Testis (tissue), 3 donors: Measurements from ENCODE around the gene ZBTB5. TPM values are rescaled to one million over a fixed set of nuclear protein-coding genes. Genes with fewer than 3 reads are reported as not detected.
A peak's percentile ranks its signal among the peaks of the same experiment; 100 is the strongest.

Experiments used
- DNase-seq: peaks from one replicate; pipeline ENCODE4 v3.0.0-alpha.2; 2019
- H3K27ac ChIP-seq, 2 donors: fragments of 200-600 bp; sonication (generic); one replicate each; pipeline ENCODE4 v1.5.1; 2019
- H3K27me3 ChIP-seq: fragments of 200-600 bp; sonication (generic); one replicate; pipeline ENCODE4 v1.5.1; 2019
- H3K36me3 ChIP-seq: fragments of 200-600 bp; sonication (generic); one replicate; pipeline ENCODE4 v1.5.1; 2017; ENCODE audit warnings: low read depth; ENCODE audit errors: missing control alignments
- H3K4me1 ChIP-seq: fragments of 200-600 bp; sonication (generic); one replicate; pipeline ENCODE4 v1.5.1; 2019
- H3K4me3 ChIP-seq, 2 donors: fragments of 200-600 bp; sonication (generic); one replicate each; pipeline ENCODE4 v1.5.1; 2017 to 2019
- H3K9me3 ChIP-seq: fragments of 200-600 bp; sonication (generic); one replicate; pipeline ENCODE4 v1.5.1; 2017
- CTCF ChIP-seq, 3 experiments: fragments of 450-650 bp in 2 of 3; fragments of 200-600 bp in 1 of 3; sonication (generic) in 1 of 3; IDR thresholded peaks; one replicate each; pipeline ENCODE4 v1.5.1; 2016 to 2019; ENCODE audit warnings: antibody characterized with exemption in 3 of 3, mild to moderate bottlenecking in 2 of 3, moderate library complexity in 1 of 3
- POLR2A ChIP-seq: fragments of 450-650 bp; IDR thresholded peaks from one replicate; pipeline ENCODE4 v1.6.1; 2017; ENCODE audit warnings: antibody characterized with exemption, mild to moderate bottlenecking, moderate library complexity
- WGBS, 2 donors: methylation state at CpG; one replicate each; pipeline ENCODE4 v1.1.5; 2018; 5-methylcytosine and 5-hydroxymethylcytosine counted together
- intact Hi-C: fragments of 100-400 bp; cut with DNase I; formaldehyde crosslinking; loops from one replicate; pipeline ENCODE4 v1.15.1; 2023; ENCODE audit warnings: low total_unique reads
- polyA plus RNA-seq: library from polyadenylated mRNA; stranded (reverse); fragments of 350-450 nt; fragmentation: Illumina TruSeq; extraction: RNeasy Lipid Tissue Mini Kit (QIAGEN cat#74804); gene quantifications from one replicate; pipeline ENCODE4 v1.2.3, GENCODE V29; 2014; ENCODE audit warnings: low read depth, low replicate concordance; ENCODE audit not compliant: insufficient read depth
- total RNA-seq, 2 donors: library from RNA; depleted of rRNA; stranded (reverse); fragments of >200 nt; gene quantifications; one replicate each; pipeline ENCODE4 v1.2.3, GENCODE V29; 2016

The ZBTB5 gene
- total and polyA plus RNA-seq, 3 donors from 2014 or later, result 20.4 to 33.8 (median 28.4) TPM

GRCh38 chr9:37455884-37456647 lies 9.2 kb downstream of the ZBTB5 start:
- no peaks in the 10 kb centered on the region for H3K27me3 ChIP-seq
- no peak for DNase-seq
- H3K4me3 ChIP-seq, result no peak overlapping the region
- no peak for TF ChIP-seq POLR2A
- TF ChIP-seq CTCF (IDR thresholded peaks at IDR 0.05), result no peak
- peaks cover 11% of the 10 kb centered on the region for H3K4me1 ChIP-seq
- H3K36me3 ChIP-seq, result no peaks in the 10 kb centered on the region
- intact Hi-C loops, result no loop called here
- 64 to 68% methylated on average over 7 of the region's 7 CpGs for WGBS, 2 donors
- no peaks in the 10 kb centered on the region for H3K9me3 ChIP-seq
- H3K27ac ChIP-seq, result no peak overlapping the region

GRCh38 chr9:37454238-37454637 lies 11.0 kb downstream of the ZBTB5 start:
- intact Hi-C loops, result no loop called here
- Histone ChIP-seq H3K4me3 (no peak overlapping the region), H3K36me3 (no peaks in the 10 kb centered on the region), H3K27ac (no peak overlapping the region), H3K4me1 (peaks cover 11% of the 10 kb centered on the region), H3K9me3 (no peaks in the 10 kb centered on the region), H3K27me3 (no peaks in the 10 kb centered on the region)
- DNase-seq, result no peak
- TF ChIP-seq POLR2A, result no peak
- TF ChIP-seq CTCF (IDR thresholded peaks at IDR 0.05), result no peak

GRCh38 chr9:37453827-37454226 lies 11.4 kb downstream of the ZBTB5 start:
- intact Hi-C loops, result no loop called here
- Histone ChIP-seq H3K4me3 (no peak overlapping the region), H3K27me3 (no peaks in the 10 kb centered on the region), H3K9me3 (no peaks in the 10 kb centered on the region), H3K36me3 (no peaks in the 10 kb centered on the region), H3K4me1 (peaks cover 11% of the 10 kb centered on the region), H3K27ac (no peak overlapping the region)
- TF ChIP-seq POLR2A (no peak), CTCF (IDR thresholded peaks at IDR 0.05) (no peak)
- WGBS, 2 donors, result 80 to 85% methylated on average over 1 of the region's 1 CpG
- no peak for DNase-seq

GRCh38 chr9:37452611-37453010 lies 12.6 kb downstream of the ZBTB5 start:
- H3K27me3 ChIP-seq, result no peaks in the 10 kb centered on the region
- TF ChIP-seq CTCF (IDR thresholded peaks at IDR 0.05) (no peak), POLR2A (no peak)
- no peak overlapping the region for H3K4me3 ChIP-seq
- H3K27ac ChIP-seq, result peak overlapping the region in 1 of 2 donors; percentile 50
- H3K4me1 ChIP-seq, result peaks cover 11% of the 10 kb centered on the region
- no peaks in the 10 kb centered on the region for H3K9me3 ChIP-seq
- 59 to 64% methylated on average over 1 of the region's 1 CpG for WGBS, 2 donors
- H3K36me3 ChIP-seq, result no peaks in the 10 kb centered on the region
- DNase-seq, result no peak
- intact Hi-C loops, result no loop called here

- Histone ChIP-seq H3K4me3 (no peak overlapping the region), H3K36me3 (no peaks in the 10 kb centered on the region), H3K27me3 (no peaks in the 10 kb centered on the region), H3K4me1 (peaks cover 11% of the 10 kb centered on the region), H3K9me3 (no peaks in the 10 kb centered on the region), H3K27ac (peak overlapping the region in 1 of 2 donors; percentile 50)
- no peak for DNase-seq
- intact Hi-C loops, result no loop called here
- no peak for TF ChIP-seq CTCF (IDR thresholded peaks at IDR 0.05)
- 72 to 79% methylated on average over 3 of the region's 3 CpGs for WGBS, 2 donors
These were observed 13.6 kb downstream of the ZBTB5 start for GRCh38 chr9:37451628-37452027.
